Suprapubic skin (tissue), 4 donors: ENCODE results near the gene PLA2G6. TPM values are rescaled to one million over a fixed set of nuclear protein-coding genes. Genes with fewer than 3 reads are reported as not detected.

Experiments used
- DNase-seq, 2 donors: peaks; one replicate each; pipeline ENCODE4 v3.0.0-alpha.2; 2019; ENCODE audit warnings: low spot score in 2 of 2
- H3K27ac ChIP-seq: fragments of 200-600 bp; sonication (generic); one replicate; pipeline ENCODE4 v1.5.1; 2019
- H3K27me3 ChIP-seq: fragments of 200-600 bp; sonication (generic); one replicate; pipeline ENCODE4 v1.5.1; 2019
- H3K36me3 ChIP-seq: fragments of 200-600 bp; sonication (generic); one replicate; pipeline ENCODE4 v1.5.1; 2019
- H3K4me1 ChIP-seq: fragments of 200-600 bp; sonication (generic); one replicate; pipeline ENCODE4 v1.5.1; 2019
- H3K4me3 ChIP-seq: fragments of 200-600 bp; sonication (generic); one replicate; pipeline ENCODE4 v1.5.1; 2019; ENCODE audit warnings: mild to moderate bottlenecking
- H3K9me3 ChIP-seq: fragments of 200-600 bp; sonication (generic); one replicate; pipeline ENCODE4 v1.5.1; 2019
- CTCF ChIP-seq, 2 donors: fragments of 200-600 bp in 1 of 2; fragments of 450-650 bp in 1 of 2; sonication (generic) in 1 of 2; IDR thresholded peaks; one replicate each; pipeline ENCODE4 v1.5.1; 2016 to 2019; ENCODE audit warnings: antibody characterized with exemption in 2 of 2, mild to moderate bottlenecking in 1 of 2, moderate library complexity in 1 of 2
- EP300 ChIP-seq: sonication (generic); formaldehyde crosslinking; IDR thresholded peaks from one replicate; pipeline ENCODE4 v1.6.1; 2017; ENCODE audit warnings: antibody characterized with exemption
- POLR2A ChIP-seq, 2 donors: fragments of 450-650 bp; IDR thresholded peaks; one replicate each; pipeline ENCODE4 v1.6.1; 2017; ENCODE audit warnings: antibody characterized with exemption in 2 of 2, mild to moderate bottlenecking in 2 of 2, moderate library complexity in 2 of 2
- POLR2AphosphoS5 ChIP-seq, 3 donors: sonication (generic); formaldehyde crosslinking; IDR thresholded peaks; one replicate each; pipeline ENCODE4 v1.6.1; 2017; ENCODE audit warnings: antibody characterized with exemption in 3 of 3
- WGBS: methylation state at CpG from one replicate; pipeline ENCODE4 v1.1.5; 2018; 5-methylcytosine and 5-hydroxymethylcytosine counted together
- total RNA-seq, 4 donors: library from RNA; depleted of rRNA; stranded (reverse); fragments of >200 nt; gene quantifications; one replicate each; pipeline ENCODE4 v1.1.0, GENCODE V29; 2016

PLA2G6 gene
- total RNA-seq, 4 donors from 2014 or later, result 49.7 to 178 (median 92.9) TPM

GRCh38 chr22:38129021-38129420, 52.6 kb downstream of the PLA2G6 start:
- Histone ChIP-seq H3K9me3 (no peaks in the 10 kb centered on the region), H3K4me3 (no peak overlapping the region), H3K4me1 (peaks cover 27% of the 10 kb centered on the region), H3K27me3 (no peaks in the 10 kb centered on the region), H3K27ac (no peak overlapping the region), H3K36me3 (peaks cover 32% of the 10 kb centered on the region)
- WGBS, result no CpG with 5 or more reads among the region's 10 CpGs
- DNase-seq, result no peak
- TF ChIP-seq CTCF (IDR thresholded peaks at IDR 0.05) (no peak), POLR2A (IDR thresholded peaks at IDR 0.05) (no peak), EP300 (no peak), POLR2AphosphoS5 (IDR thresholded peaks at IDR 0.05) (no peak)

GRCh38 chr22:38127869-38128268, 53.8 kb downstream of the PLA2G6 start:
- H3K27me3 ChIP-seq, result no peaks in the 10 kb centered on the region
- peaks cover 31% of the 10 kb centered on the region for H3K36me3 ChIP-seq
- no peak for DNase-seq
- WGBS, result 90% methylated on average over 3 of the region's 9 CpGs
- no peak overlapping the region for H3K27ac ChIP-seq
- no peak overlapping the region for H3K4me3 ChIP-seq
- TF ChIP-seq CTCF (IDR thresholded peaks at IDR 0.05) (no peak), POLR2A (IDR thresholded peaks at IDR 0.05) (no peak), POLR2AphosphoS5 (IDR thresholded peaks at IDR 0.05) (no peak), EP300 (no peak)
- H3K9me3 ChIP-seq, result no peaks in the 10 kb centered on the region
- peaks cover 36% of the 10 kb centered on the region for H3K4me1 ChIP-seq

- H3K36me3 ChIP-seq, result peaks cover 24% of the 10 kb centered on the region
- WGBS, result 95% methylated on average over 23 of the region's 23 CpGs
- no peak overlapping the region for H3K27ac ChIP-seq
- TF ChIP-seq POLR2A (IDR thresholded peaks at IDR 0.05) (no peak), EP300 (no peak), CTCF (IDR thresholded peaks at IDR 0.05) (no peak), POLR2AphosphoS5 (IDR thresholded peaks at IDR 0.05) (no peak)
- H3K4me1 ChIP-seq, result peaks cover 37% of the 10 kb centered on the region
- no peaks in the 10 kb centered on the region for H3K9me3 ChIP-seq
- no peak overlapping the region for H3K4me3 ChIP-seq
- no peak for DNase-seq
- H3K27me3 ChIP-seq, result no peaks in the 10 kb centered on the region
These were observed 54.5 kb downstream of the PLA2G6 start for GRCh38 chr22:38126928-38127668.

- H3K27ac ChIP-seq, result no peak overlapping the region
- H3K4me1 ChIP-seq, result peaks cover 37% of the 10 kb centered on the region
- no peaks in the 10 kb centered on the region for H3K27me3 ChIP-seq
- no peak overlapping the region for H3K4me3 ChIP-seq
- TF ChIP-seq POLR2A (IDR thresholded peaks at IDR 0.05), result no peak
- TF ChIP-seq EP300, result no peak
- no peak for TF ChIP-seq CTCF (IDR thresholded peaks at IDR 0.05)
- TF ChIP-seq POLR2AphosphoS5 (IDR thresholded peaks at IDR 0.05), result no peak
- no peaks in the 10 kb centered on the region for H3K9me3 ChIP-seq
- WGBS, result 30% methylated on average over 5 of the region's 11 CpGs
- no peak for DNase-seq
- H3K36me3 ChIP-seq, result peaks cover 20% of the 10 kb centered on the region
These were observed 55.9 kb downstream of the PLA2G6 start for GRCh38 chr22:38125751-38126201.

- no peak for TF ChIP-seq POLR2AphosphoS5 (IDR thresholded peaks at IDR 0.05)
- TF ChIP-seq POLR2A (IDR thresholded peaks at IDR 0.05), result no peak
- no peak for TF ChIP-seq EP300
- no peak for TF ChIP-seq CTCF (IDR thresholded peaks at IDR 0.05)
These were observed 56.5 kb downstream of the PLA2G6 start for GRCh38 chr22:38125038-38125610.

More at GRCh38 chr22:38125038-38125610, 56.5 kb downstream of the PLA2G6 start:
- Histone ChIP-seq H3K27me3 (no peaks in the 10 kb centered on the region), H3K27ac (no peak overlapping the region), H3K4me3 (no peak overlapping the region), H3K4me1 (peaks cover 43% of the 10 kb centered on the region), H3K9me3 (no peaks in the 10 kb centered on the region), H3K36me3 (peaks cover 20% of the 10 kb centered on the region)
- 77% methylated on average over 11 of the region's 14 CpGs for WGBS
- DNase-seq, result no peak
